Panc1 (cell line): ENCODE measurements around the gene PDE11A. TPM values are rescaled to one million over a fixed set of nuclear protein-coding genes. Genes with fewer than 3 reads are reported as not detected.

ENCODE experiments used
- ATAC-seq: fragments of 200-7000 bp; cut with Tn5 transposase; 2 replicates; pipeline ENCODE4 v1.9.1; 2020; ENCODE audit warnings: mild to moderate bottlenecking, moderate library complexity
- BruUV-seq: library from RNA; stranded (reverse); fragments of 400-500 nt; replicated peaks from 2 replicates; lab custom pipeline; 2021; lab: Mats Ljungman, UMichigan
- CTCF ChIA-PET: fragments of 300-600 bp; sonication (Branson Sonifier 250); formaldehyde crosslinking; loops from one replicate; lab custom pipeline; 2022; ENCODE audit warnings: antibody characterized with exemption; lab: Charles Lee
- POLR2A ChIA-PET: fragments of 300-600 bp; sonication (Branson Sonifier 250); formaldehyde crosslinking; loops from one replicate; lab custom pipeline; 2022; ENCODE audit warnings: antibody characterized with exemption; lab: Charles Lee
- DNase-seq: peaks from one replicate; pipeline ENCODE4 v3.0.0-alpha.2; 2010; ENCODE audit warnings: low read depth, low spot score
- H3K27ac ChIP-seq: 2 replicates; pipeline ENCODE4 v1.5.1; 2011; ENCODE audit warnings: mild to moderate bottlenecking, low read length, inconsistent platforms
- H3K27me3 ChIP-seq: fragments of 200-500 bp; sonication (Bioruptor generic); 2 replicates; pipeline ENCODE4 v1.6.0; 2014; ENCODE audit warnings: low read length, inconsistent platforms; ENCODE audit not compliant: control insufficient read depth, insufficient read depth
- H3K36me3 ChIP-seq: fragments of 200-500 bp; sonication (Bioruptor generic); 2 replicates; pipeline ENCODE4 v1.5.1; 2014; ENCODE audit warnings: inconsistent platforms, mild to moderate bottlenecking, low read length, moderate library complexity; ENCODE audit not compliant: control insufficient read depth, insufficient read depth
- H3K4me1 ChIP-seq: 2 replicates; pipeline ENCODE4 v1.5.1; 2011; ENCODE audit warnings: inconsistent platforms, mild to moderate bottlenecking, low read length, moderate library complexity; ENCODE audit not compliant: control insufficient read depth, insufficient read depth
- H3K4me3 ChIP-seq, 2 experiments: 2 replicates each; pipeline ENCODE4 v1.5.1; 2011 to 2012; ENCODE audit warnings: low read depth in 2 of 2, low read length in 2 of 2, mild to moderate bottlenecking in 2 of 2, inconsistent platforms in 1 of 2, moderate library complexity in 1 of 2
- H3K9me3 ChIP-seq: fragments of 200-500 bp; sonication (Bioruptor generic); 2 replicates; pipeline ENCODE4 v1.5.1; 2014; ENCODE audit warnings: low read depth, mild to moderate bottlenecking, inconsistent platforms, low read length, moderate library complexity; ENCODE audit not compliant: control insufficient read depth, insufficient read depth
- POLR2AphosphoS5 ChIP-seq: IDR thresholded peaks from 2 replicates; pipeline ENCODE4 v1.6.1; 2012; ENCODE audit warnings: mild to moderate bottlenecking, low read depth, low read length, moderate library complexity
- SIN3A ChIP-seq: IDR thresholded peaks from 2 replicates; pipeline ENCODE4 v1.6.1; 2012; ENCODE audit warnings: low read depth, mild to moderate bottlenecking, low read length, moderate library complexity, borderline replicate concordance; ENCODE audit not compliant: insufficient read depth
- TCF7L2 ChIP-seq: IDR thresholded peaks from 2 replicates; pipeline ENCODE4 v1.6.1; 2011; ENCODE audit warnings: mild to moderate bottlenecking, low read depth, low read length, inconsistent platforms
- in situ Hi-C: cut with HindIII; loops from 2 replicates; pipeline ENCODE4 v1.10.0; 2016; ENCODE audit warnings: low sequenced_read_pairs, low pct_unique_long_range_greater_than_20kb
- intact Hi-C: fragments of 100-400 bp; cut with micrococcal nuclease; formaldehyde crosslinking; loops from one replicate; pipeline ENCODE4 v1.10.0; 2022; ENCODE audit not compliant: unreplicated experiment
- total RNA-seq: library from RNA; stranded (reverse); gene quantifications from one replicate; pipeline ENCODE4 v1.2.1, GENCODE V29; 2021; ENCODE audit not compliant: unreplicated experiment
- TF ChIP-seq, protein P1 (sequence below), 2 experiments: IDR thresholded peaks; 2 replicates each; pipeline ENCODE4 v1.6.1; 2011 to 2012; ENCODE audit warnings: low read depth in 2 of 2, control low read depth in 1 of 2, low read length in 1 of 2, mild to moderate bottlenecking in 1 of 2, moderate library complexity in 1 of 2; ENCODE audit not compliant: insufficient read depth in 1 of 2
- TF ChIP-seq, protein P2 (sequence below): fragments of 450-650 bp; IDR thresholded peaks from 2 replicates; pipeline ENCODE4 v1.5.1; 2017; ENCODE audit warnings: mild to moderate bottlenecking

PDE11A gene
- total RNA-seq, 1 experiment from 2014 or later = not detected

GRCh38 chr2:177603181-177603580 lies 469.4 kb downstream of the PDE11A start:
- H3K4me3 ChIP-seq = no peak overlapping the region
- no peak overlapping the region for H3K27ac ChIP-seq
- no peak for ATAC-seq
- H3K4me1 ChIP-seq = peaks cover 5% of the 10 kb centered on the region
- in situ Hi-C loops (no loop called here), intact Hi-C loops (loop anchor here (10.0 kb wide), 1 partner anchor 258 kb away; no protein-coding TSS in a partner anchor)
- TF ChIP-seq, protein P1, sequence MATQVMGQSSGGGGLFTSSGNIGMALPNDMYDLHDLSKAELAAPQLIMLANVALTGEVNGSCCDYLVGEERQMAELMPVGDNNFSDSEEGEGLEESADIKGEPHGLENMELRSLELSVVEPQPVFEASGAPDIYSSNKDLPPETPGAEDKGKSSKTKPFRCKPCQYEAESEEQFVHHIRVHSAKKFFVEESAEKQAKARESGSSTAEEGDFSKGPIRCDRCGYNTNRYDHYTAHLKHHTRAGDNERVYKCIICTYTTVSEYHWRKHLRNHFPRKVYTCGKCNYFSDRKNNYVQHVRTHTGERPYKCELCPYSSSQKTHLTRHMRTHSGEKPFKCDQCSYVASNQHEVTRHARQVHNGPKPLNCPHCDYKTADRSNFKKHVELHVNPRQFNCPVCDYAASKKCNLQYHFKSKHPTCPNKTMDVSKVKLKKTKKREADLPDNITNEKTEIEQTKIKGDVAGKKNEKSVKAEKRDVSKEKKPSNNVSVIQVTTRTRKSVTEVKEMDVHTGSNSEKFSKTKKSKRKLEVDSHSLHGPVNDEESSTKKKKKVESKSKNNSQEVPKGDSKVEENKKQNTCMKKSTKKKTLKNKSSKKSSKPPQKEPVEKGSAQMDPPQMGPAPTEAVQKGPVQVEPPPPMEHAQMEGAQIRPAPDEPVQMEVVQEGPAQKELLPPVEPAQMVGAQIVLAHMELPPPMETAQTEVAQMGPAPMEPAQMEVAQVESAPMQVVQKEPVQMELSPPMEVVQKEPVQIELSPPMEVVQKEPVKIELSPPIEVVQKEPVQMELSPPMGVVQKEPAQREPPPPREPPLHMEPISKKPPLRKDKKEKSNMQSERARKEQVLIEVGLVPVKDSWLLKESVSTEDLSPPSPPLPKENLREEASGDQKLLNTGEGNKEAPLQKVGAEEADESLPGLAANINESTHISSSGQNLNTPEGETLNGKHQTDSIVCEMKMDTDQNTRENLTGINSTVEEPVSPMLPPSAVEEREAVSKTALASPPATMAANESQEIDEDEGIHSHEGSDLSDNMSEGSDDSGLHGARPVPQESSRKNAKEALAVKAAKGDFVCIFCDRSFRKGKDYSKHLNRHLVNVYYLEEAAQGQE (IDR thresholded peaks at IDR 0.05; ENCODE audit: insufficient read depth in 1 of 2, low read depth in 2 of 2, low read length in 1 of 2) = no peak
- DNase-seq = no peak
- no TSS peak for BruUV-seq
- ChIA-PET CTCF (no interaction called here), POLR2A (no interaction called here)
- H3K9me3 ChIP-seq = no peaks in the 10 kb centered on the region
- H3K27me3 ChIP-seq = no peaks in the 10 kb centered on the region; the same call in 1 of the 2 replicates
- H3K36me3 ChIP-seq = no peaks in the 10 kb centered on the region

GRCh38 chr2:177602611-177603164 lies 469.9 kb downstream of the PDE11A start:
- ATAC-seq (no peak), DNase-seq (no peak)
- no TSS peak for BruUV-seq
- intact Hi-C loops = loop anchor here (10.0 kb wide), 1 partner anchor 258 kb away; no protein-coding TSS in a partner anchor
- ChIA-PET CTCF (no interaction called here), POLR2A (no interaction called here)
- Histone ChIP-seq H3K4me1 (peaks cover 5% of the 10 kb centered on the region), H3K27me3 (no peaks in the 10 kb centered on the region; the same call in 1 of the 2 replicates), H3K36me3 (no peaks in the 10 kb centered on the region), H3K9me3 (no peaks in the 10 kb centered on the region), H3K4me3 (no peak overlapping the region), H3K27ac (no peak overlapping the region)
- in situ Hi-C loops = no loop called here
- no peak for TF ChIP-seq TCF7L2
- TF ChIP-seq SIN3A = no peak
- TF ChIP-seq, protein P2, sequence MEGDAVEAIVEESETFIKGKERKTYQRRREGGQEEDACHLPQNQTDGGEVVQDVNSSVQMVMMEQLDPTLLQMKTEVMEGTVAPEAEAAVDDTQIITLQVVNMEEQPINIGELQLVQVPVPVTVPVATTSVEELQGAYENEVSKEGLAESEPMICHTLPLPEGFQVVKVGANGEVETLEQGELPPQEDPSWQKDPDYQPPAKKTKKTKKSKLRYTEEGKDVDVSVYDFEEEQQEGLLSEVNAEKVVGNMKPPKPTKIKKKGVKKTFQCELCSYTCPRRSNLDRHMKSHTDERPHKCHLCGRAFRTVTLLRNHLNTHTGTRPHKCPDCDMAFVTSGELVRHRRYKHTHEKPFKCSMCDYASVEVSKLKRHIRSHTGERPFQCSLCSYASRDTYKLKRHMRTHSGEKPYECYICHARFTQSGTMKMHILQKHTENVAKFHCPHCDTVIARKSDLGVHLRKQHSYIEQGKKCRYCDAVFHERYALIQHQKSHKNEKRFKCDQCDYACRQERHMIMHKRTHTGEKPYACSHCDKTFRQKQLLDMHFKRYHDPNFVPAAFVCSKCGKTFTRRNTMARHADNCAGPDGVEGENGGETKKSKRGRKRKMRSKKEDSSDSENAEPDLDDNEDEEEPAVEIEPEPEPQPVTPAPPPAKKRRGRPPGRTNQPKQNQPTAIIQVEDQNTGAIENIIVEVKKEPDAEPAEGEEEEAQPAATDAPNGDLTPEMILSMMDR = no peak
- TF ChIP-seq, protein P1 (IDR thresholded peaks at IDR 0.05; ENCODE audit: insufficient read depth in 1 of 2, low read depth in 2 of 2, low read length in 1 of 2) = no peak
- no peak for TF ChIP-seq POLR2AphosphoS5
